Trophoblast cell (in vitro differentiated cells and primary cell): ENCODE results near the gene ELOVL6.
A peak's percentile ranks its signal among the peaks of the same experiment; 100 is the strongest.

Source experiments
- DNase-seq, 2 donors: peaks; one replicate each; pipeline ENCODE4 v3.0.0-alpha.2; 2016
- H2AFZ ChIP-seq: 2 replicates; pipeline ENCODE4 v1.6.1; 2013; ENCODE audit warnings: low read length, moderate library complexity, mild to moderate bottlenecking; ENCODE audit not compliant: insufficient read depth, poor library complexity
- H2AK5ac ChIP-seq: 2 replicates; pipeline ENCODE4 v1.6.1; 2013; ENCODE audit warnings: mild to moderate bottlenecking, low read length
- H2BK120ac ChIP-seq: 2 replicates; pipeline ENCODE4 v1.6.1; 2013; ENCODE audit warnings: low read length, mild to moderate bottlenecking, moderate library complexity; ENCODE audit not compliant: insufficient read depth, poor library complexity
- H2BK12ac ChIP-seq: 2 replicates; pipeline ENCODE4 v1.6.1; 2013; ENCODE audit warnings: mild to moderate bottlenecking, low read length, moderate library complexity
- H2BK5ac ChIP-seq: 2 replicates; pipeline ENCODE4 v1.6.1; 2013; ENCODE audit warnings: low read length, low read depth, moderate library complexity, mild to moderate bottlenecking; ENCODE audit not compliant: poor library complexity
- H3K14ac ChIP-seq: 2 replicates; pipeline ENCODE4 v1.6.1; 2013; ENCODE audit warnings: mild to moderate bottlenecking, low read length
- H3K18ac ChIP-seq: 2 replicates; pipeline ENCODE4 v1.6.1; 2013; ENCODE audit warnings: mild to moderate bottlenecking, low read length
- H3K23ac ChIP-seq: 2 replicates; pipeline ENCODE4 v1.6.1; 2013; ENCODE audit warnings: low read length
- H3K27ac ChIP-seq: 2 replicates; pipeline ENCODE4 v1.5.1; 2013; ENCODE audit warnings: low read depth, mild to moderate bottlenecking, inconsistent platforms, low read length, moderate library complexity
- H3K27me3 ChIP-seq: 2 replicates; pipeline ENCODE4 v1.6.1; 2013; ENCODE audit warnings: inconsistent platforms, mild to moderate bottlenecking, low read length, moderate library complexity; ENCODE audit not compliant: insufficient read depth
- H3K36me3 ChIP-seq, 2 experiments: 1 replicate in 1 of 2; 2 replicates in 1 of 2; pipeline ENCODE4 v1.6.1; 2013; ENCODE audit warnings: low read length in 2 of 2, mild to moderate bottlenecking in 2 of 2, moderate library complexity in 1 of 2; ENCODE audit not compliant: insufficient read depth in 2 of 2, control insufficient read depth in 1 of 2
- H3K4ac ChIP-seq: 2 replicates; pipeline ENCODE4 v1.6.1; 2013; ENCODE audit warnings: low read depth, mild to moderate bottlenecking, low read length, moderate library complexity
- H3K4me1 ChIP-seq, 2 experiments: 1 replicate in 1 of 2; 2 replicates in 1 of 2; pipeline ENCODE4 v1.6.1; 2013; ENCODE audit warnings: low read length in 2 of 2, mild to moderate bottlenecking in 2 of 2, moderate library complexity in 1 of 2; ENCODE audit not compliant: insufficient read depth in 2 of 2, control insufficient read depth in 1 of 2
- H3K4me2 ChIP-seq: 2 replicates; pipeline ENCODE4 v1.6.1; 2013; ENCODE audit warnings: inconsistent platforms, mild to moderate bottlenecking, low read length, moderate library complexity
- H3K4me3 ChIP-seq: 2 replicates; pipeline ENCODE4 v1.5.1; 2013; ENCODE audit warnings: mild to moderate bottlenecking, low read depth, low read length, inconsistent platforms
- H3K79me1 ChIP-seq: one replicate; pipeline ENCODE4 v1.6.1; 2013; ENCODE audit warnings: low read length
- H3K79me2 ChIP-seq: 2 replicates; pipeline ENCODE4 v1.6.1; 2013; ENCODE audit warnings: low read length, mild to moderate bottlenecking; ENCODE audit not compliant: control insufficient read depth, insufficient read depth, poor library complexity
- H3K9ac ChIP-seq: 2 replicates; pipeline ENCODE4 v1.6.1; 2013; ENCODE audit warnings: mild to moderate bottlenecking, low read length
- H3K9me3 ChIP-seq: 2 replicates; pipeline ENCODE4 v1.6.1; 2013; ENCODE audit warnings: low read depth, mild to moderate bottlenecking, control low read depth, inconsistent platforms, low read length; ENCODE audit not compliant: insufficient read depth
- H4K12ac ChIP-seq: 2 replicates; pipeline ENCODE4 v1.6.1; 2013; ENCODE audit warnings: low read depth, mild to moderate bottlenecking, low read length, moderate library complexity
- H4K8ac ChIP-seq: 2 replicates; pipeline ENCODE4 v1.6.1; 2013; ENCODE audit warnings: low read depth, mild to moderate bottlenecking, low read length, moderate library complexity
- H4K91ac ChIP-seq: one replicate; pipeline ENCODE4 v1.6.1; 2013; ENCODE audit warnings: low read depth, mild to moderate bottlenecking, low read length, moderate library complexity
- WGBS: extraction: QIAGEN DNeasy Blood & Tissue Kit; methylation state at CpG from one replicate; pipeline ENCODE4 v1.1.7; 2013; ENCODE audit warnings: missing lambda C conversion rate; ENCODE audit not compliant: insufficient read length, insufficient coverage; ENCODE audit errors: extremely low coverage; 5-methylcytosine and 5-hydroxymethylcytosine counted together

Gene ELOVL6

GRCh38 chr4:110154582-110154981, 43.8 kb downstream of the ELOVL6 start:
- no peaks in the 10 kb centered on the region for H3K79me1 ChIP-seq
- H3K9ac ChIP-seq, result no peak overlapping the region
- H3K9me3 ChIP-seq, result no peaks in the 10 kb centered on the region
- H3K23ac ChIP-seq, result no peak overlapping the region
- H2AFZ ChIP-seq, result no peak overlapping the region
- H3K4me2 ChIP-seq, result no peak overlapping the region
- H3K27me3 ChIP-seq, result no peaks in the 10 kb centered on the region
- no peak overlapping the region for H2BK12ac ChIP-seq
- WGBS, result no CpG with 5 or more reads among the region's 1 CpG
- H4K8ac ChIP-seq, result no peak overlapping the region
- H2BK5ac ChIP-seq, result no peak overlapping the region
- H2AK5ac ChIP-seq, result no peak overlapping the region
- no peak overlapping the region for H3K4me3 ChIP-seq
- no peak overlapping the region for H3K14ac ChIP-seq
- no peak overlapping the region for H3K18ac ChIP-seq
- H3K36me3 ChIP-seq, result no peaks in the 10 kb centered on the region
- peaks cover 0 to 2% of the 10 kb centered on the region in 2 experiments for H3K4me1 ChIP-seq
- H3K79me2 ChIP-seq, result no peaks in the 10 kb centered on the region
- no peak for DNase-seq
- H2BK120ac ChIP-seq, result no peak overlapping the region
- H4K91ac ChIP-seq, result no peak overlapping the region
- no peak overlapping the region for H3K4ac ChIP-seq
- H4K12ac ChIP-seq, result no peak overlapping the region
- no peak overlapping the region for H3K27ac ChIP-seq

- H3K27me3 ChIP-seq, result no peaks in the 10 kb centered on the region
- peak overlapping the region; percentile 49 for H2BK12ac ChIP-seq
- no peak for DNase-seq
- H4K91ac ChIP-seq, result no peak overlapping the region
- no peak overlapping the region for H2BK5ac ChIP-seq
- no peak overlapping the region for H3K4ac ChIP-seq
- no peak overlapping the region for H4K8ac ChIP-seq
- H3K14ac ChIP-seq, result peak overlapping the region; percentile 30
- H3K23ac ChIP-seq, result no peak overlapping the region
- no peak overlapping the region for H3K27ac ChIP-seq
- no peaks in the 10 kb centered on the region for H3K36me3 ChIP-seq
- H2AK5ac ChIP-seq, result peak overlapping the region; percentile 74
- WGBS, result no CpG with 5 or more reads among the region's 5 CpGs
- H2BK120ac ChIP-seq, result peak overlapping the region; percentile 51
- H2AFZ ChIP-seq, result no peak overlapping the region
- no peak overlapping the region for H3K18ac ChIP-seq
- H3K9ac ChIP-seq, result no peak overlapping the region
- peaks cover 0 to 2% of the 10 kb centered on the region in 2 experiments for H3K4me1 ChIP-seq
- no peaks in the 10 kb centered on the region for H3K79me2 ChIP-seq
- H3K4me2 ChIP-seq, result no peak overlapping the region
- H3K9me3 ChIP-seq, result no peaks in the 10 kb centered on the region
- no peaks in the 10 kb centered on the region for H3K79me1 ChIP-seq
- no peak overlapping the region for H3K4me3 ChIP-seq
- no peak overlapping the region for H4K12ac ChIP-seq
These were observed 46.0 kb downstream of the ELOVL6 start for GRCh38 chr4:110152386-110152785.

GRCh38 chr4:110149089-110149488, 49.3 kb downstream of the ELOVL6 start:
- Histone ChIP-seq H4K12ac (no peak overlapping the region), H4K8ac (no peak overlapping the region), H2BK12ac (no peak overlapping the region), H2AFZ (no peak overlapping the region), H3K18ac (no peak overlapping the region), H3K4me2 (no peak overlapping the region), H3K79me1 (no peaks in the 10 kb centered on the region), H3K4me3 (no peak overlapping the region), H3K79me2 (no peaks in the 10 kb centered on the region), H3K36me3 (no peaks in the 10 kb centered on the region), H3K4me1 (peaks cover under 1 to 5% of the 10 kb centered on the region in 2 experiments), H3K14ac (no peak overlapping the region), H3K4ac (no peak overlapping the region), H3K23ac (no peak overlapping the region), H2BK5ac (no peak overlapping the region), H3K9me3 (no peaks in the 10 kb centered on the region), H2BK120ac (no peak overlapping the region), H3K27ac (no peak overlapping the region), H3K9ac (no peak overlapping the region), H2AK5ac (no peak overlapping the region), H4K91ac (no peak overlapping the region), H3K27me3 (no peaks in the 10 kb centered on the region)
- WGBS, result no CpG with 5 or more reads among the region's 7 CpGs
- DNase-seq, result no peak

GRCh38 chr4:110142461-110142860, 56.0 kb downstream of the ELOVL6 start:
- no peak for DNase-seq
- Histone ChIP-seq H3K79me1 (no peaks in the 10 kb centered on the region), H3K4ac (no peak overlapping the region), H3K79me2 (no peaks in the 10 kb centered on the region), H2BK5ac (no peak overlapping the region), H3K4me2 (no peak overlapping the region), H3K18ac (no peak overlapping the region), H4K12ac (no peak overlapping the region), H3K4me3 (no peak overlapping the region), H3K27ac (no peak overlapping the region), H3K14ac (no peak overlapping the region), H2BK12ac (no peak overlapping the region), H3K36me3 (no peaks in the 10 kb centered on the region), H3K9me3 (no peaks in the 10 kb centered on the region), H2AK5ac (no peak overlapping the region), H4K8ac (no peak overlapping the region), H2BK120ac (no peak overlapping the region), H3K27me3 (no peaks in the 10 kb centered on the region), H2AFZ (no peak overlapping the region), H4K91ac (no peak overlapping the region), H3K23ac (no peak overlapping the region), H3K4me1 (peaks cover 0 to 5% of the 10 kb centered on the region in 2 experiments), H3K9ac (no peak overlapping the region)
